Stimulated activated CD8-positive, alpha-beta memory T cell treated with anti-CD3 and anti-CD28 coated beads, Interleukin-7, amount 100 ng/mL, for 24 hours (primary cell): ENCODE data around the gene SLC4A4.

Experiments
- DNase-seq: peaks from one replicate; pipeline ENCODE4 v3.0.0-alpha.2; 2020; ENCODE audit warnings: low read depth

The SLC4A4 gene

GRCh38 chr4:71540749-71541269 is 202.0 kb downstream of the SLC4A4 start:
- DNase-seq = no peak

GRCh38 chr4:71541541-71541940 is 202.7 kb downstream of the SLC4A4 start:
- DNase-seq = no peak

- no peak for DNase-seq
Observed at GRCh38 chr4:71545168-71545567, 206.3 kb downstream of the SLC4A4 start.

GRCh38 chr4:71549516-71550160 is 210.8 kb downstream of the SLC4A4 start:
- DNase-seq = no peak

- DNase-seq = no peak
Observed at GRCh38 chr4:71550220-71551165, 211.7 kb downstream of the SLC4A4 start.

- no peak for DNase-seq
Observed at GRCh38 chr4:71553605-71554004, 214.8 kb downstream of the SLC4A4 start.

GRCh38 chr4:71554025-71554424 is 215.2 kb downstream of the SLC4A4 start:
- DNase-seq = no peak

GRCh38 chr4:71558248-71558647 is 219.4 kb downstream of the SLC4A4 start:
- no peak for DNase-seq

GRCh38 chr4:71559957-71560571 is 221.2 kb downstream of the SLC4A4 start:
- DNase-seq = no peak

- no peak for DNase-seq
Observed at GRCh38 chr4:71564775-71565174, 226.0 kb downstream of the SLC4A4 start.

GRCh38 chr4:71566856-71567255 is 228.0 kb downstream of the SLC4A4 start:
- no peak for DNase-seq

- DNase-seq = no peak
Observed at GRCh38 chr4:71568131-71568530, 229.3 kb downstream of the SLC4A4 start.

- DNase-seq = no peak
Observed at GRCh38 chr4:71570492-71570891, 231.7 kb downstream of the SLC4A4 start.

GRCh38 chr4:71571346-71571745 is 232.5 kb downstream of the SLC4A4 start:
- no peak for DNase-seq

- DNase-seq = no peak
Observed at GRCh38 chr4:71583971-71584370, 245.2 kb downstream of the SLC4A4 start.

- no peak for DNase-seq
Observed at GRCh38 chr4:71584585-71584984, 245.8 kb downstream of the SLC4A4 start.

- no peak for DNase-seq
Observed at GRCh38 chr4:71586087-71586763, 247.4 kb downstream of the SLC4A4 start.

- no peak for DNase-seq
Observed at GRCh38 chr4:71587995-71588394, 249.2 kb downstream of the SLC4A4 start.

GRCh38 chr4:71592793-71593192 is 254.0 kb downstream of the SLC4A4 start:
- DNase-seq = no peak

- DNase-seq = no peak
Observed at GRCh38 chr4:71593311-71593710, 254.5 kb downstream of the SLC4A4 start.

GRCh38 chr4:71595576-71596108 is 256.8 kb downstream of the SLC4A4 start:
- no peak for DNase-seq

- DNase-seq = no peak
Observed at GRCh38 chr4:71599578-71599977, 260.8 kb downstream of the SLC4A4 start.
